CD4-positive, alpha-beta T cell treated with Interleukin-10 for 1 hour (primary cell): ENCODE results near the gene SLAIN1.
"Not testable (repeated sequence)": the region's sequence is repeated elsewhere in the genome, so short reads cannot be mapped to it uniquely, and the experiment has no call there.

Experiments used
- DNase-seq: peaks from one replicate; pipeline ENCODE4 v3.0.0-alpha.2; 2020

SLAIN1 gene

DNA sequence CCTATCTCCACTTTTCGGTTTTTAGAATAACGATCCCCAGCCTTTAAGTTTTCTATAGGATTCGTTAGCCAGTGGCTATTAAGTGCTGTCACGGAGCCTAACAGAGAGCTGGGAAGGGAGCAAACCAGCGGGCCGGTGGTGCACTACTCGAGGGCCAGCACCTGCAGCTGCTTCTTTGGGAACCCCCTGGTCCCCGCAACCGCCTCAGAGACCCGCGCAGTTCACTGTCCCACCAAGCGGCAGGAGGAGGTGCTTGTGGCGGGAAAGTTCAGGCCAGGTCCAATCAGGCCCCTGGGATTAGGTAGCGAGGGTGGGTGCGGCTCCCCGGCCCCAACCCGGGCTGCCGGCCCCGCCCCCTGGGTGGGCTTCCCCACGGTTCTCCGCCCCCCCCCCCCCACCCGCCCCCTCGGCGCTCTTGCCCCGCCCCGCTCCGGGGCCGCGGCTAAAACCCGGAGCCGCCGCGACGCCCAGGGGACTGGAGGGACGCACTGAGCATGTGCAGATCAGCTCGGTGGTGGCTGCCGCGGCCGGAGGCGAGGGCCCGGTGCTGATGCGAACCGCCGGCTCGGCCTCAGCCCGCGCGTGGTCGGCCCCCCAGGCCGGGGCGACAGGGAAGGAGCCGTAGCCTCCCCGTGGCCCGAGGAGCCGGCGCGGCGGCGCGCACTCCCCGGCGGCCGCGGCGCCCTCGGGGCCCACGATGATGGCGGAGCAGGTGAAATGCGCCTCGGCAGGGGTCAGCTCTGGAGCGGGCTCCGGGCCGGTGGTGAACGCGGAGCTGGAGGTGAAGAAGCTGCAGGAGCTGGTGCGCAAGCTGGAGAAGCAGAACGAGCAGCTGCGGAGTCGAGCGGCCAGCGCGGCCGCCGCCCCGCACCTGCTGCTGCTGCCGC, at the start of gene SLAIN1:
Gene SLAIN1, plus strand, starts transcription at position 471 of the 887 bp plus-strand sequence. Its CDS starts 227 bp downstream, at position 698.
- DNase-seq, result peak; percentile 91

DNA sequence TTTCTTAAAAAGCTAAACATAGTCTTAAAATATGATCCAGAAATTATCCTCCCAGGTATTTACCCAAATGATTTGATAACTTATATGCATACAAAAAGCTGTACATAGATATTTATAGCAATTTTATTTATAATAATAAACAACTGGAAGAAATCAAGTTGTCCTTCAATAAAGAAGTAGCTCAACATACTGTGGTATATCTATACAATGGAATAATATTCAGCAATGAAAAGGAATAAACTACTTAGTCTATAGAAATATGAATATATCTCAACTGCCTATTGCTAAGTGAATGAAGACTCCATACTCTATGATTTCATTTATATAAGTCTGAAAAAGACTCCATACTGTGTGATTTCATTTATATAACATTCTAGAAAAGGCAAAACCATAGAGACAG, 47.1 kb upstream of the SLAIN1 start:
- DNase-seq, result no peak

GRCh38 chr13:77653301-77653700, 44.2 kb upstream of the SLAIN1 start:
- DNase-seq, result no peak

- DNase-seq, result not testable (repeated sequence)
Observed at GRCh38 chr13:77660016-77660415, 37.5 kb upstream of the SLAIN1 start.

DNA sequence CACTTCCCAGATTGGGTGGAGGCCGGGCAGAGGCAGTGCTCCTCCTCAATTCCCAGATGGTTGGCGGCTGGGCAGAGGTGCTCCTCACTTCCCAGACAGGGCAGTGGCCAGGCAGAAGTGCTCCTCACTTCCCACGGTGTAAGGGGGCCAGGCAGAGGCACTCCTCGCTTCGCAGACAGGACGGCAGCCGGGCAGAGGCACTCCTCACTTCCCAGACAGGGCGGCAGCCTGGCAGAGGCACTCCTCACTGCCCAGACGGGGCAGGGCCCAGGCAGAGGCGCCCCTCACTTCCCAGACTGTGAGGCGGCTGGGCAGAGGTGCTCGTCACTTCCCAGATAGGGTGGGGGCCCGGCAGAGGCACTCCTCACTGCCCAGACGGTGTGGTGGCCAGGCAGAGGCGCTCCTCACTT, 36.6 kb upstream of the SLAIN1 start:
- no peak for DNase-seq

- DNase-seq, result not testable (repeated sequence)
Observed at GRCh38 chr13:77662301-77662700, 35.2 kb upstream of the SLAIN1 start.

GRCh38 chr13:77662831-77663230, 34.7 kb upstream of the SLAIN1 start:
- not testable (repeated sequence) for DNase-seq

GRCh38 chr13:77674852-77675251, 22.6 kb upstream of the SLAIN1 start:
- no peak for DNase-seq

DNA sequence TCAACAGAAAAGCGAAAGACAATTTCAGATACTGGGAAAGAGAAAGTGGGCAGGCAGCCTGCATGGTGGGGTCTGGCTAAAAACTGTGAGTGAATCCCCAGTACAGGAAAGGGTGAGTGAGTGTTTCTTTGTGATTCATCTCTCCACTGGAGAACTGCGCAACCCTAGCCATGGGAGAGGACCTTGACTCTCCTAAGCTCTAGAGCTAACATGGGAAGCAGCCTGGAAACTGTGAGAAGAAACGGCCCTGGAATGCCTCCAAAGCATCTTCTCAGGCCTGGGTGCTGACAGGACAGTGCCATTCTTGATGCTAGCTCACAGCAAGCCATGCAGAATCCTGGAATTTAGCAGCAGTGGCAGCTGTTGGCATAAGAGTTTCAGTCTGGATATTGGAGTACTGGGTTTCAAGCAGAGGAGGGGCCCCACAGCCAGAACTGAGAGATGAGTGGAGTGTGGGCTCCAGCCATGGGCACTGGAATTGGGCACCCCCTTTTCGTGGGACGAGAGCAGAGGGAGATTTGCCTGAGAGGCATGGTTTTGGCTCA, 18.7 kb upstream of the SLAIN1 start:
- no peak for DNase-seq

DNA sequence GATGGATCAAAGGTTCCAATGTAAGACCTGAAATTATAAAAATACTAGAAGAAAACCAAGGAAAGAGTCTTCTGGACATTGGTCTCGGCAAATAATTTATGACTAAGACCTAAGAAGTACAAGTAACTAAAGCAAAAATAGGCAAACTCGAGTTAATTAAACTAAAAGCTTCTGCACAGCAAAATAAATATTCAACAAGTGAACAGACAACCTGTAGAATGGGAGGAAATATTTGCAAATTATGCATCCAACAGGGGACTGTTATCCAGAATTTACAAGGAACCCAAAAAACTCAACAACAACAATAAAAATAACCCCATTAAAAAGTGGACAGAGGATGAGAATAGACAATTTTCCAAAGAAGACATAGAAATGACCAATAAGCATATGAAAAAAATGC, 9.7 kb upstream of the SLAIN1 start:
- no peak for DNase-seq

DNA sequence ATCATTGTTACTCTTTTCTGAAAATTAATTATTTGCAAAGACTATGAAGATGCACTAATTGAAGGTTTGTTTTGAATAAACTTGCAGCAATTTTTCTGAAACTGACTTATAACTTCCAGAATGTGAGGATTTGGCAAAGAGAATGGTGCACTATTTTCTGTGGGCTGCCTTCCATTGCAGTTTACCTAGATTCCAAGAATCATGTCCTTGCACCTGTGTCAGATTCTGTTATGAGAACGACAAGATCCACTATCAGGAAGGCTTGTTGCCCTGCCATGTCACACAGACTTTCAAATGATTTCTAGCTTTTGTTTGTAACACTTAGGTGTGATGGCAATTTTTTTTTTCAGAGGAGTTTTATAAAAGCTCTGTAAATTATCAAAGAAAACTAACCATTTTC, 5.6 kb upstream of the SLAIN1 start:
- DNase-seq, result no peak

GRCh38 chr13:77692746-77693448, 4.6 kb upstream of the SLAIN1 start:
- no peak for DNase-seq

DNA sequence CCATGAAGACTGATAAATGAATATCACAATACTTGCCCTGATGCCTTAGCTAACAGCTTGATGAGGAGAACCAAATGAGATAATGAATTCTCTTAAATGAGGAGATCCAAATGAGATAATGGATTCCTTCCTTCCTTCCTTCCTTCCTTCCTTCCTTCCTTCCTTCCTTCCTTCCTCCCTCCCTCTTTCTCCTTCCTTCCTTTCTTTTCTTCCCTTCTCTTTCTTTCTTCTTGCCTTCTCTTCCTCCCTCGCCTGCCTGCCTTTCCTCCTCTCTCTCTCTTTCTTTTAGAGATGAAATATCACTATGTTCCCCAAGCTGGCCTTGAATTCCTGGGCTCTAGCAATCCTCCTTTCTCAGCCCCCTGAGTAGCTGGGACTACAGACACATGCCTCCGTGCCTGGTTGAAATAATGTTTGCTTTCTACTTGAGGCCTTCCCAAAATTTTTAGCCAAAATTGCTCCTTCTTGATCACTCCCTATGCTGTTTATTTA, 4.0 kb upstream of the SLAIN1 start:
- no peak for DNase-seq

DNA sequence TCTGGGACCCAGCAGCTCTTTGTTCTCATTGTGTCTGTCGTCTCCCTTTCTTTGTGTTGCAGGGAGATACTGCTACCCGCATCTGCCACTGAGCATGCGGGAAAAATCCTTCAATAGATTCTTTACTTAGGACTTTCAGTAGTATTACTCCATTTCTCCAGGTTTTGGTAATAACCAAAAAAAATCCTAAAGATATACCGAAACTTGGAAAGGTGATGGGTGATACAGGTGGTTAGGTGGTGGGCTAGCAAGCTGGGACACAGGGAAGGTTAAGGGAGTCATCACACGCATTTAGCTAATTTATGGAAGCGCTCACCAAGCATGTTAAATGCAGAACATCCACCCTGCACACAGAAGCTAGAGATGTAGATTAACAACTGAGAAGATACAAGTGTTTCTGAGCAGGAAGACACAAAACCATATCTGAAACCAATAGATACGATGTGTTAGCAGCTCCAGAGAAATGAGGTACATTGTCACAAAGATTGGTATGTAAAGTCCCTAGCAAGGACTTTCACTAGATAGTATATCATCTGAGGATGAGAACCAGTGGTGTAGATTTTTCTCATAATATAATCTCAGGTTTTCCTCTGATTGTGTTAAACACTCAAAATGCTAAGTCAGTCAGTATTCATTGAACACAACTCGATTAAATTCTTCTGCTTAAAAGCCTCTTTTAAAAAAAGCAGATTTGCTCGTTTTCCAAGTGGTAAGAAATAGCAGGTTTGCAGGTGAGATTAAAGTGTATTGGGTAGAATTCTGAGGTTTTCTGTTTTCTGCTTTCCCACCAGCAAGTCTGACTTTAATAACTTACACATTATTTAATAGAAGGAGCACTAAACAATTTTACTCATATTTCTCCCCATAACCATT, 1.2 kb upstream of the SLAIN1 start:
- peak; percentile 43 for DNase-seq

- DNase-seq, result no peak
Observed at GRCh38 chr13:77696879-77697216, 639 bp upstream of the SLAIN1 start.

DNA sequence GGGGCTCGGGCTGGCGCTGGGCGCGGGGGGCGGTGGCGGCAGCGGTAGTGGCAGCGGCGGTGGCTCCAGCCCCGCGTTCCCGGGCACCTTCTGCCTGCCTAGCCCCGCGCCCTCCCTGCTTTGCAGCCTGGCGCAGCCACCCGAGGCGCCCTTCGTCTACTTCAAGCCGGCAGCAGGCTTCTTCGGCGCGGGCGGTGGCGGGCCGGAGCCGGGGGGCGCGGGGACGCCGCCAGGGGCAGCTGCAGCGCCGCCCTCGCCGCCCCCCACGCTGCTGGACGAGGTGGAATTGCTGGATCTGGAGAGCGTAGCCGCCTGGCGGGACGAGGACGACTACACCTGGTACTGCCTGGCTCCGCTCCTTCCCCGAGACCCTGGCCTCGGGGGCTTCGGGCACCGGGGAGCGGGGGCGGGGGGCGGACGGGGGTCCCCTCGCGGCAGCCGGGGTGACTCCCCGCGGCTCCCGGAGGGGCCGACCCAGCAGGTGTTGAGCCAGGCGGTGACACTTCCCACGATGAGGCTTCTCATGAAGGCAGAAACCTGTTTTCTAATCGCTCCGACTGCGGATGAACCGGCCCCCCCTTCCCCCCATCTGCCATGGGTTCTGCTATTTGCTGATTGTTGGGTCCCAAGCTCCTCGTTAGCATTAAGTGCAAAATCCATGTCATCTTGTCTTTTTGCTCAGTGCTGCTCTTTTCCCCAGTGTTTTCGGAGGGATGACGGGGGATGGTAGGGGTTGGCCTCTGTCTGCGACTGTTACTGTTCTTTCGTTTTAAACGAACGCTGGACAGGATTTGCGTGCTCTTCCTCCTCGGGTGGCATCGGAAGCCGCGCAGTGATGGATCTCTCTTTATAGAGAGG, 943 bp downstream of the SLAIN1 start:
- DNase-seq, result peak; percentile 61

- no peak for DNase-seq
Observed at GRCh38 chr13:77699059-77699680, 1.7 kb downstream of the SLAIN1 start.

GRCh38 chr13:77701305-77701704, 3.8 kb downstream of the SLAIN1 start:
- no peak for DNase-seq

- DNase-seq, result no peak
Observed at GRCh38 chr13:77702366-77702765, 4.9 kb downstream of the SLAIN1 start.

DNA sequence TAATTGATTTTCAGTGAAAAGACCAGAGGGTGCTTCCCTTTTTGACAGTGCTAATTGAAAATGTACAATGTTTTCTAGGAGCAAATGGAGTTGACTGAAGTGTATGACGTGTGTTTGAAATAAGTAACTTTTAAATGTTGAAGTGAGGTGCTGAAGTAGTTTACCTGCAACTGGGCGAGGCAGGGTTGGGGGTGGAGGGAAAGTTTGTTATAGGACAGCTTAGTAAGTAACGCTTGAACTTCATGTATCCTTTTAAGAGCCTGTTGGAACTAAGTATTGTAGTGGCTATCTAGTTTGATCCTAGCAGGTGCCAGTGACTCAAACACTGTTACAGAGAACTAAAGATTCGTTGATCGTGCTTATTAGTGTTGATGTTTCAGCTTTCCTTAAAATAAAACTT, 5.9 kb downstream of the SLAIN1 start:
- DNase-seq, result no peak

- DNase-seq, result no peak
Observed at GRCh38 chr13:77714119-77714755, 16.8 kb downstream of the SLAIN1 start.
